IPS DF 6.9 (cell line): ENCODE results near the gene IFNA2.

ENCODE experiments used
- DNase-seq: peaks from one replicate; pipeline ENCODE4 v3.0.0-alpha.2; 2013; ENCODE audit warnings: low read depth, low spot score
- H3K27ac ChIP-seq: one replicate; pipeline ENCODE4 v1.5.1; 2013; ENCODE audit warnings: low read length, control low read depth
- H3K27me3 ChIP-seq: 2 replicates; pipeline ENCODE4 v1.6.1; 2013; ENCODE audit warnings: mild to moderate bottlenecking, low read length; ENCODE audit not compliant: control insufficient read depth, insufficient read depth
- H3K36me3 ChIP-seq: 2 replicates; pipeline ENCODE4 v1.6.1; 2013; ENCODE audit warnings: low read length; ENCODE audit not compliant: control insufficient read depth, insufficient read depth
- H3K4me1 ChIP-seq: 2 replicates; pipeline ENCODE4 v1.6.1; 2013; ENCODE audit warnings: low read length; ENCODE audit not compliant: control insufficient read depth, insufficient read depth
- H3K4me3 ChIP-seq: 2 replicates; pipeline ENCODE4 v1.5.1; 2013; ENCODE audit warnings: mild to moderate bottlenecking, low read length
- H3K9me3 ChIP-seq: 2 replicates; pipeline ENCODE4 v1.6.1; 2013; ENCODE audit warnings: low read length, inconsistent platforms; ENCODE audit not compliant: control insufficient read depth, insufficient read depth
- WGBS: extraction: QIAGEN DNeasy Blood & Tissue Kit; methylation state at CpG from one replicate; pipeline ENCODE4 v1.1.7; 2013; ENCODE audit warnings: mixed read lengths, missing lambda C conversion rate; ENCODE audit not compliant: insufficient read length, insufficient coverage; 5-methylcytosine and 5-hydroxymethylcytosine counted together

IFNA2 gene

GRCh38 chr9:21334701-21335632, 50.2 kb downstream of the IFNA2 start, which contains the start of gene KLHL9:
Gene KLHL9, minus strand, starts transcription at chr9:21335404. Its CDS starts 545 bp downstream, at chr9:21334859.
- no peaks in the 10 kb centered on the region for H3K36me3 ChIP-seq
- no peaks in the 10 kb centered on the region for H3K27me3 ChIP-seq
- H3K4me3 ChIP-seq = peak within 1 kb of the TSS; percentile 92
- no CpG with 5 or more reads among the region's 55 CpGs for WGBS
- no peaks in the 10 kb centered on the region for H3K9me3 ChIP-seq
- no peak within 1 kb of the TSS for H3K27ac ChIP-seq
- peaks cover 4% of the 10 kb centered on the region; the same call in 1 of the 2 replicates for H3K4me1 ChIP-seq
- DNase-seq = peak; percentile 61
